Endothelial cell of umbilical vein (primary cell): ENCODE measurements around the gene DGAT2. TPM values are rescaled to one million over a fixed set of nuclear protein-coding genes. Genes with fewer than 3 reads are reported as not detected.

Source experiments
- BruUV-seq: library from RNA; stranded (reverse); fragments of 400-500 nt; replicated peaks from 2 replicates; lab custom pipeline; 2021; lab: Mats Ljungman, UMichigan
- CTCF ChIA-PET: fragments of 300-600, 350-600 bp; sonication (Branson Sonifier 250); formaldehyde crosslinking; loops from one replicate; lab custom pipeline; 2021; ENCODE audit warnings: antibody characterized with exemption, inconsistent platforms; lab: Charles Lee
- POLR2A ChIA-PET: fragments of 300-600, 350-600 bp; sonication (Branson Sonifier 250); formaldehyde crosslinking; loops from one replicate; lab custom pipeline; 2021; ENCODE audit warnings: antibody characterized with exemption, inconsistent platforms; lab: Charles Lee
- DNase-seq: peaks from one replicate; pipeline ENCODE4 v3.0.0-alpha.2; 2011; ENCODE audit warnings: low read depth, low spot score
- FAIRE-seq: peaks from 2 replicates; lab custom pipeline; 2011; peaks lifted over from hg19 to GRCh38; lab: Jason Lieb, UNC
- H2AFZ ChIP-seq: 2 replicates; pipeline ENCODE4 v1.6.0; 2012; ENCODE audit warnings: low read depth, low read length, control low read depth, inconsistent platforms
- H3K27ac ChIP-seq: 2 replicates; pipeline ENCODE4 v1.5.1; 2011; ENCODE audit warnings: low read depth, mild to moderate bottlenecking, control low read depth, low read length, moderate library complexity; ENCODE audit not compliant: insufficient read depth
- H3K27me3 ChIP-seq, 2 experiments: 2 replicates each; pipeline versions ENCODE4 v1.6.0 to v1.6.1; 2011; ENCODE audit warnings: low read length in 2 of 2, mixed read lengths in 1 of 2; ENCODE audit not compliant: control insufficient read depth in 2 of 2, insufficient read depth in 2 of 2
- H3K36me3 ChIP-seq, 2 experiments: 2 replicates in 1 of 2; 3 replicates in 1 of 2; pipeline ENCODE4 v1.5.1; 2011; ENCODE audit warnings: low read length in 2 of 2, mild to moderate bottlenecking in 1 of 2, moderate library complexity in 1 of 2; ENCODE audit not compliant: control insufficient read depth in 2 of 2, insufficient read depth in 2 of 2; ENCODE audit errors: extremely low read depth in 1 of 2
- H3K4me1 ChIP-seq: 3 replicates; pipeline ENCODE4 v1.5.1; 2011; ENCODE audit warnings: mild to moderate bottlenecking, low read length; ENCODE audit not compliant: control insufficient read depth, insufficient read depth; ENCODE audit errors: extremely low read depth
- H3K4me2 ChIP-seq: 2 replicates; pipeline ENCODE4 v1.6.1; 2011; ENCODE audit warnings: low read length, control low read depth, mixed read lengths; ENCODE audit not compliant: insufficient read depth
- H3K4me3 ChIP-seq, 3 experiments: fragments of 200-600 bp in 1 of 3; sonication (generic), shearing (Covaris generic) in 1 of 3; replicated peaks in 1 of 3; 2 replicates each; pipeline ENCODE4 v1.5.1; 2011 to 2016; ENCODE audit warnings: control low read depth in 3 of 3, low read length in 3 of 3, mild to moderate bottlenecking in 2 of 3, inconsistent platforms in 1 of 3, low read depth in 1 of 3, moderate library complexity in 1 of 3; ENCODE audit not compliant: insufficient read depth in 1 of 3
- H3K79me2 ChIP-seq: 2 replicates; pipeline ENCODE4 v1.6.0; 2012; ENCODE audit warnings: low read length, inconsistent platforms; ENCODE audit not compliant: control insufficient read depth, insufficient read depth
- H3K9ac ChIP-seq: replicated peaks from 2 replicates; pipeline ENCODE3; 2011; ENCODE audit warnings: low read length, control low read depth; ENCODE audit not compliant: insufficient read depth; ENCODE audit errors: extremely low read depth
- H3K9me1 ChIP-seq: replicated peaks from 3 replicates; pipeline ENCODE4 v1.6.0; 2011; ENCODE audit warnings: mild to moderate bottlenecking, low read length; ENCODE audit not compliant: control insufficient read depth, insufficient read depth; ENCODE audit errors: extremely low read depth
- H3K9me3 ChIP-seq: replicated peaks from 2 replicates; pipeline ENCODE4 v1.5.1; 2012; ENCODE audit warnings: low read length, inconsistent platforms; ENCODE audit not compliant: control insufficient read depth, insufficient read depth
- H4K20me1 ChIP-seq: replicated peaks from 2 replicates; pipeline ENCODE3; 2011; ENCODE audit warnings: mild to moderate bottlenecking, low read length; ENCODE audit not compliant: control insufficient read depth, insufficient read depth; ENCODE audit errors: extremely low read depth
- CTCF ChIP-seq, 2 donors: IDR thresholded peaks; 1 replicate in 1 of 2; 2 replicates in 1 of 2; pipeline ENCODE4 v1.5.1; 2011; ENCODE audit warnings: low read length in 2 of 2, mild to moderate bottlenecking in 2 of 2, moderate library complexity in 2 of 2, control low read depth in 1 of 2, inconsistent platforms in 1 of 2, low read depth in 1 of 2; ENCODE audit not compliant: insufficient read depth in 1 of 2; ENCODE audit errors: extremely low read depth in 1 of 2
- EZH2 ChIP-seq: IDR thresholded peaks from 2 replicates; pipeline ENCODE4 v1.6.1; 2012; ENCODE audit warnings: borderline replicate concordance, low read depth, mild to moderate bottlenecking, moderate library complexity, low read length, inconsistent platforms; ENCODE audit not compliant: severe bottlenecking
- FOS ChIP-seq: IDR thresholded peaks from 2 replicates; pipeline ENCODE4 v1.6.1; 2011; ENCODE audit warnings: mild to moderate bottlenecking, low read length, moderate library complexity, borderline replicate concordance; ENCODE audit not compliant: insufficient read depth
- GATA2 ChIP-seq: IDR thresholded peaks from 2 replicates; pipeline ENCODE4 v1.7.0; 2011; ENCODE audit warnings: low read depth, mild to moderate bottlenecking, moderate library complexity, mixed read lengths, low read length; ENCODE audit not compliant: insufficient read length, insufficient read depth
- JUN ChIP-seq: IDR thresholded peaks from 2 replicates; pipeline ENCODE4 v1.6.1; 2011; ENCODE audit warnings: borderline replicate concordance, low read depth; ENCODE audit not compliant: insufficient read length, insufficient read depth
- MAX ChIP-seq: IDR thresholded peaks from 2 replicates; pipeline ENCODE4 v1.6.1; 2011; ENCODE audit not compliant: insufficient read depth, insufficient read length
- MYC ChIP-seq: IDR thresholded peaks from one replicate; pipeline ENCODE4 v1.6.1; 2011; ENCODE audit warnings: mild to moderate bottlenecking, low read depth, low read length
- POLR2A ChIP-seq: IDR thresholded peaks from 2 replicates; pipeline ENCODE4 v1.6.1; 2012; ENCODE audit warnings: low read depth, mild to moderate bottlenecking, control low read depth, low read length
- POLR2AphosphoS5 ChIP-seq: IDR thresholded peaks from 2 replicates; pipeline ENCODE4 v1.6.1; 2012; ENCODE audit warnings: low read depth, mild to moderate bottlenecking, control low read depth, low read length, moderate library complexity; ENCODE audit not compliant: insufficient read depth
- dilution Hi-C: fragments of 300-500 bp; cut with MboI; formaldehyde crosslinking; loops from one replicate; pipeline ENCODE4 v1.15.0; 2019; ENCODE audit warnings: low sequenced_read_pairs; ENCODE audit not compliant: extremely low pct_ligation_motif_present
- intact Hi-C: fragments of 100-400 bp; cut with micrococcal nuclease; formaldehyde crosslinking; loops from one replicate; pipeline ENCODE4 v1.10.0; 2022
- polyA plus RNA-seq, 4 experiments: library from polyadenylated mRNA; depleted of rRNA in 3 of 4; stranded (reverse) in 3 of 4; unstranded in 1 of 4; fragments of >200 nt; gene quantifications; 2 replicates each; pipeline versions ENCODE4 v1.2.1 to v1.2.3, GENCODE V29; 2011 to 2012; ENCODE audit warnings: missing spikeins in 1 of 4
- total RNA-seq: library from RNA; stranded (reverse); gene quantifications from 2 replicates; pipeline ENCODE4 v1.2.3, GENCODE V29; 2021

The DGAT2 gene
- total and polyA plus RNA-seq, 2 donors (not counting 3 experiments of a cell fraction or from before 2014, with no cell fraction given), result 0.55 to 0.79 TPM

DNA sequence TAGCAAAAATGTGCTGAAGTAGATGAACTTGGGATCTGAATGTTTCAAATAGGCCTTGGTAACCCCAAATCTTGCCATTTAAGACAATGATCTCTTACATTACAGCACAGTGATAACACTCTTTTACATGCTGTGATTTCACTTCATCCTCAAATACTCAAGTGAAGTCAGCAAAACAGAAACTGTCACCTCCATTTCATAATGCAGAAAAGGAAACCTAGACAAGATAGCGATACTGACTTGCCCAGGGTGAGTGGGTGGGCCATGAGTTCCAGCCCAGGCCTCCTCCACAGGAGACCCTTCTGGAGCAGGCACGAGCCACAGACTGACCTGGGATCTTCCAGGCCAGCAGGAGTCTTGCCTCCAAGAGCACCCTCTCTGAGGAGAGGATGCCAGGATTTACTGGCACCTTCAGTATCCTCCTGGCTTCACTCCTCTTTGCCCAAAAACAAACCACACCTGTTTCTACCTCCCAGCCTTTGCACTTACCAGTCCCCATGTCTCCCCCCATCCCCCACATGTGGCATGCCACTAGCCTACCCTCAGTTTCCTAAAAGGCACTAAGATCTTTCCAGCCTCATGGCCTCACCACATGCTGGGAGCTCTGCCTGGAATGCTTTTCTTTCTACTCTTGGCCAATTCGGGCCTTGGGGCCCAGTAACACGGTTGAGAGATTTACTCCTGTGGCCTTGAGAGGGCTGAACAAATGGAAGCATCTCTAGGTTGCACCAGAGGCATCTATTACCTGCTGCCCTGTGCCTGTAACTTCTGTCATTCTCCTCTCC lies 1.9 kb upstream of the DGAT2 start:
- dilution Hi-C loops, result no loop called here

More for the DNA sequence above, 1.9 kb upstream of the DGAT2 start:
- no peak for DNase-seq
- Histone ChIP-seq H3K27ac (no peak overlapping the region), H2AFZ (no peak overlapping the region), H3K4me3 (no peak overlapping the region), H3K9me3 (no peaks in the 10 kb centered on the region), H3K79me2 (no peaks in the 10 kb centered on the region), H3K9ac (no peak overlapping the region), H3K4me2 (no peak overlapping the region), H3K27me3 (peaks cover 19 to 25% of the 10 kb centered on the region in 2 experiments), H3K4me1 (peaks cover 9% of the 10 kb centered on the region), H3K9me1 (no peaks in the 10 kb centered on the region), H4K20me1 (no peaks in the 10 kb centered on the region), H3K36me3 (no peaks in the 10 kb centered on the region)
- no peak for TF ChIP-seq GATA2
- no peak for TF ChIP-seq EZH2
- TF ChIP-seq CTCF (IDR thresholded peaks at IDR 0.05; ENCODE audit: extremely low read depth in 1 of 2, insufficient read depth in 1 of 2, low read depth in 1 of 2, low read length in 2 of 2), result no peak
- no peak for TF ChIP-seq MYC
- TF ChIP-seq POLR2AphosphoS5, result no peak
- no peak for TF ChIP-seq FOS
- TF ChIP-seq MAX, result no peak
- no peak for TF ChIP-seq POLR2A
- no peak for TF ChIP-seq JUN
- no peak for FAIRE-seq
- POLR2A ChIA-PET, result no interaction called here
- CTCF ChIA-PET, result no interaction called here
- no TSS peak for BruUV-seq
- intact Hi-C loops, result no loop called here
